NCI-H146 (cell line): ENCODE results near the gene ELL2.
"Not testable (repeated sequence)": the region's sequence is repeated elsewhere in the genome, so short reads cannot be mapped to it uniquely, and the experiment has no call there.

ENCODE experiments used
- DNase-seq: peaks from one replicate; lab custom pipeline; 2025; lab: John Stamatoyannopoulos, UW

The ELL2 gene

DNA sequence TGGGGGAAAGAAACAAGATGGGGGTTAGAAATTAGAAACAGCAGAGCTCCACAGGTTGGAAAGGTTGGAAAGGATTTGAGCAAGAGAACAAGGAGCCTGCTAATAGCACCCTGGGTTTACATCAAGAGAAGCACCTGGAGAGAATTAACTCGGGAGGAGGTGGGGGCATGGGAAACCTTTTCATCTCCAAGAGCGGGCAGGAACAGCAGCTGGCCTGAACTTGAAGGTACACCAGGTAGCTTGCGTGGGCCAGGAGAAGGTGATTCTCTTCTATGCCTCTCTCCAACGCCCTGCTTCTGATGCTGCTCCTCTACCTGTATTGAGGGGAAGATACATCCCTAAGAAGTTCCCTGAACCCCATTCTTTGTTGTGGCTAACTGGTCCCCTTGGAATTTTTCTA lies 102.0 kb downstream of the ELL2 start:
- DNase-seq: peak; percentile 72

DNA sequence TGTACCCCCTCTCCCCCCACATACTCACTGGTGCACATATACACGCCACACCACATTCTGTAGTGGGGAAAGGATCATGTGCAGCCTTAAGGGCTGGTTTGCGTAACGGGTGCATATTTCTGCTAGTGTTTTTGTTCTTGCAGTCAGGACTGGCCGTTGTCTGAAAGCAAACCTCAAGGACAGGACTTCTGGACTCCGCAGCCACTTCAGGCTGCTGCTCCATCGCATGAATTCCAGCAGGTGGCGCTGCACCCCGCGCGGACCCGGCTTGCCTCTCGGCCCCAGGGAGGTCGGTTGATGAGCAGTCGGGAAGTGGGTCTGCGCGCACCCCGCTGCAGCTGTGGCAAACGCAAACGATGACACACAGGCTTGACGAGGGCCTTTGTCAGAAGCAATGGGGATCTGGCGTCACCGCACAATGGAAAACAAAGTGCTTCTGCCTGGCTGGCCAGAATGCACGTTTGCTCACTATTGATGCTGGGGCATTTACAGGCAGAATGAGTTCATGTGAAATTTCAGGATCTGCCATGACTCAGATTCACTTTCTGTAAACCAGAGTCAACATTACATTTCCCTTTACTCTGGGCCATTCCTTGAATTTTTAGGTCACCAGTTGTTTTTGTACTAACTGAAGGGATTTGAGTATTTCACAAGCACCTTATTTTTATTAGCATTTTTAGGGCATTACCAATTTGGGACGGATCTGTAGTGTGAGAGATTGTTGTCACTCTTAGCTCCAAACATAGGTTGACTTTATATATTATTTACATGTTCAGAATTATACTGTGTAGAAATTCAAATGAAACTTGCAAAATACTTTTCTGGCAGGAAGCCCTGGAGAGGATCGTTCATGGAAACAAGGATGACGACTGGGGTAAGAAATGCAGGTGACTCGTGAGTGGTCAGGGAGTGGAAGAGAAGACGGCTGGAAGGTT lies 102.7 kb downstream of the ELL2 start:
- DNase-seq: peak; percentile 92

GRCh38 chr5:95858023-95858461 lies 103.6 kb downstream of the ELL2 start:
- DNase-seq: peak; percentile 1

- DNase-seq: no peak
Measured at GRCh38 chr5:95857185-95857945, 104.3 kb downstream of the ELL2 start.

DNA sequence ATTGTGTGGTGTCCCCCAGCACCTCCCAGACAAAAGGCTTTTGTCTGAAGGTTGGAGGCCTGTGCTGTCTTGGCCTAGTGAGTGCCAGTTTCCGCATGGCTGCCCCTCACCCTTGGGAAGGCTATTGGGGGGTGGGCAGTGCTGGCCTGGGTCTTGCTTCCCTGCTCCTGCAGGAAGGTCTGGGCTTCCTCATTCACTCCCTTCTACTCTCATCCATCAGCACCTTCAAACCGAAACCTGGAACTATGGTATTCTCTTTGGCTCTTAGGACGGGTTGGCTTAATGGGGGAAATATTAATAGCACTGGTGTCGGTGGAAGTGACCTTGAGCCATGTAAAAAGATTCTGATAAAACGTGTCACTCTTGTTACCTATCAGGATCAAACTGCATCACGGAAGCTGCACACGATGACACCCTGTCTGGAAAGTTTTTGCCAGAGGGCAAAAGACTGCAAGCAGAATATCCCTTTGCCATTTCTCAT lies 105.1 kb downstream of the ELL2 start:
- no peak for DNase-seq

DNA sequence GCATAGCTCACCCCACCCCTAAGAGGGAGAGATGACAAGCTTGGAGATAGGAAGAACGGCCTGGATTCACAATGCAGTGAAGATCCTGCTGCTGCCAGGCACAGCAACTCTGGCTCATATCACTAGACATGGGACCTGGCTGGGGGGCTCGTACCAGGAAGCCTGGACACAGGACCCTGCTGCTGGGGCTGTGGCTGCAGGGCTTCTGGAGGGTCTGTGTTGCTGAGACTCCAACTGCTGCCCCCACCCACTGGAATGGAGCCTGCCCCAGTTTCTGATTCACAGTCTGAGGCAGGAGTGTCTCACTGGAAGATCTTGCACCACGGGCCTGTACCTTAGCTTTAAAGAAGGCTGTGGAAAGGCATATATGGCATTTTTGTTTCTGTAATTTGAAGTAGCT lies 108.2 kb downstream of the ELL2 start:
- no peak for DNase-seq

GRCh38 chr5:95852567-95852966 lies 109.1 kb downstream of the ELL2 start:
- DNase-seq: no peak

- DNase-seq: not testable (repeated sequence)
Measured at GRCh38 chr5:95851141-95851540, 110.5 kb downstream of the ELL2 start.

DNA sequence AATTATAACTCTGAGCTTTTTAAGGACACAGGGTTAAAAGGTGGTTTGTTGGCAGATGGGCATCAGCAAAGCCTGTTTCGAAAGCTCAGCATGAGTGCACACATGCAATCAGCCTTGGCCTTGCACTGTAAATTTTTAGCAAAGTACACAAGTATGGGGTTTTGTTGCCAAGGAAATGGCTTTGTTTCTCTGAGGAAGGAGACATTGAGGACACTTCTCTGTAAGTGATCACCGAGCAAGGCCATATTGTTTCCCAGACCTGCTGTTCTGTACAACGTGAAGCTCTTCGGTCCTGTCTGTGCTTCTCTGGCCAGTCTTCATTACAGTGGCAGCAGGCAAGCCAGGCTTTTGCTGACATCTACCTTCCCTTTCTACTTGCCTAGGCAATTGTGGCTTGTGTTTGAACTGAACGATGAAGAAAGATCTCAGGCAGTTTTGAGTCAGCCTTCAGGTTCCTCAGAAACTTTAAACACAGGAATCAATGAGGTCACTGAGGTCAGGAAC lies 111.2 kb downstream of the ELL2 start:
- DNase-seq: no peak

- no peak for DNase-seq
Measured at GRCh38 chr5:95848701-95849100, 113.0 kb downstream of the ELL2 start.

GRCh38 chr5:95847261-95847592 lies 114.4 kb downstream of the ELL2 start:
- DNase-seq: no peak

DNA sequence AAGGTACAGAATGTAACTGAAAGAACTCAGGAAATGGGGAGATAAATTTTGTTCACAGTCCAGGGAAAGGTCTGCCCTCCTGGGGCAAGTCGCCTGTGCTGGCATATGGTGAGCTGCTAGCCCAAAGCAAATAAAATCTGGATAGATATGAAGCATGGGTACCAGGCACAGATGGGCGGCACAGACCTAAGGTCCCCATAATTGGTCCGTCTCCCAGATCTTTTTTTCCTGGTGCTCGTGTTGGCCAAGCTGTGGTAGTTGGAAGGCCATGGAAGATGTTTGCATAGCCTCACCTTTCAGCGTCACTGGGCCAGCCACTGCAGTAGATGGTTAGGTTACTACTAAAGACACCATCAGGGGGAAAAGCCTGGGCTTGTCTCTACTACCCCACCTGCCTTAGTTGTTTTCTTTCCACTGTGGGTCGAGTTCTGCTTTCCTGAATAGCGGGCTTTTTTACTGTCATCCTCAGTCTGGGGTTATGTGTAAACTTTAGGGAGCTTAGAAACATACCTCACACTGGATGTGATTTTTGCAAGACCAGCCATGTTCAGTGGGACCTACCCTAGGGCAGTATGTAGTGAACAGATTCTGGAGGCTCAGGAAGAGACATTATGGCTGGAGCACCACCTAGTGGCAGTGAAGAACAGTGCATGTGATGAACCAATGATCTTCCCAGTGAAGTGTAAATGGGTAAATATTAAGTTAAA lies 114.9 kb downstream of the ELL2 start:
- peak; percentile 40 for DNase-seq

GRCh38 chr5:95845391-95845790 lies 116.3 kb downstream of the ELL2 start:
- DNase-seq: no peak

DNA sequence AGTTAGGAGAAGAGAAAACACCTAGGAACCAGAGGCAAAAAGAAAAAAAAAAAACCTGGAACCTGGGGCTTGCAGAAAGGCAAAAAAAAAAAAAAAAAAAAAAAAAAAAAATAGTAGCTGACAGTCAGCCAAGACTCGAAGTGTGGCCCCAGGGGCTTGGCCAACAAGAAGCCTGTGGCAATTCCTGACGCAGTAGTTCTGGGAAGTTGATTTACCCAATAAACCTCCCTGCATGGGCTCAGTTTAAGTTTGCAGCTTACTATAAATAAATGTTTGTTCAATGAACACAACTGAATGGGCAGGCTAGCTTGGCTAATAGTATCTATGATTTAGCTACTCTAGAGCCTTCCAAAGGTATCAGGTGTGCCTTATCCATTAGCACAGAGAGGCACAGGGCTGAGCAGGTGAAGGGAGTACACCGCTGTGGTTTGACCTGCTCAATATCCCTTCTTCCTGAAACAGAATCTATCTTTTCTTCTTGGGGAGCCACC lies 117.9 kb downstream of the ELL2 start:
- no peak for DNase-seq

GRCh38 chr5:95842854-95843544 lies 118.7 kb downstream of the ELL2 start:
- no peak for DNase-seq

- DNase-seq: no peak
Measured at GRCh38 chr5:95841914-95842812, 119.5 kb downstream of the ELL2 start.

DNA sequence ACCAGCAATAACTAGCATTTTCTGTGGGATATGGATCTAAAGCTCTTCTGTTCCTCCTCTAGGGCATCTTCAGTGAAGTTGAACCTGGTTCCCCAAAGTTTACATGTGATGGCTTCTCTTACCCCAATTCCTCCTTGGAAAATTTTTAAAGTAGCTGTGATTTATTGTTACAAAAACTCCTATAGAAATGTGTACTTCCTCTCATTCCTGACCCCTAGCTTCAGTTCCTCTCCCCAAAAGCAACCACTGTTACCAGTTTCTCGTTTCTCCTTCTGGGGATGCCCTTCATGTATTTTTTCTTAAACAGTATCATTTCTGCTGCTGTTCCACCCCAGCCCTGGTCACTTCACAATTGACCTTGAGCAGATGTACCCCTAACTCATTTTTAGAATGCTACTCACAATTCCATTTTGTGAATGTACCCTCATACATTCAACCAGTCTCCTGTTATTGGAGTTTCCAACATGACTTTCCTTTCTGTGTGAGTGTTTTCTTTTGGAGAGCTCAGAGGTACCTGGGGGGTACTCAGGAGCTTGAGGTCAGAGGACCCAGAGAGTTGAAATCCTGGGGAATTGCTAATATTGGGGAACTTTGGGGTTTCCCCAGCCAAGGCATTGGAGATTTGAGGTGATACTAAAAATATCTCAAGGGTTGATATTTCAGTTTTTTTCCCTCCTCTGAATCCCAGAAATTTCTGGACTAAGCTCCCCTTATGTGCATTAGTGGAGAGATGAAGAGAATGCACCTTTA lies 120.5 kb downstream of the ELL2 start:
- DNase-seq: no peak

GRCh38 chr5:95839658-95840057 lies 122.0 kb downstream of the ELL2 start:
- no peak for DNase-seq

GRCh38 chr5:95838556-95838955 lies 123.1 kb downstream of the ELL2 start:
- no peak for DNase-seq
